Measurements from ENCODE around the gene STARD10. TPM values are rescaled to one million over a fixed set of nuclear protein-coding genes. Genes with fewer than 3 reads are reported as not detected.

Gene STARD10
- total and polyA plus RNA-seq, 2 of the 8 experiments (the other 6 are each of a cell fraction or from before 2014, with no cell fraction given), result 23.7 to 35.7 TPM

DNA sequence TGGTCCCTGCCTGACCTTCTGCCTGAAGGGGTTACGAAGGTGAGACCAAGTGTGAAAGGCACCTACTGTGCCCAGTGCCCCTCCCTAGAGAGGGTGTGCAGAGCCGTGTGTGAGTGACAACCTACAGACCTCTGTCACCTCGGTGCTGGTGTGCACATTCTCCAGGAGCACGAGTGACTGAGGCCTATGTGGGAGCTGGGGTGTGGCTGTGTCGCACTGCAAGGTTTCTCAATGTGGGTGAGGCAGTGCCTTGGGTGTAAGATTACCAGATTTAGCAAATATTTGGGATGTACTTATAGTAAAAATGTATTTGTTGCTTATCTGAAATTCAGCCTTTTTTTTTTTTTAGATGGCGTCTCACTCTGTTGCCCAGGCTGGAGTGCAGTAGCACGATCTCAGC lies 5.6 kb downstream of the STARD10 start:
- Histone ChIP-seq H3K14ac (ENCODE audit: insufficient read length) (no peak overlapping the region), H3K23me2 (ENCODE audit: low read depth, low read length) (no peaks in the 10 kb centered on the region), H4K8ac (ENCODE audit: extremely low read depth, insufficient read depth, low read length) (no peak overlapping the region), H3K56ac (replicated peaks; ENCODE audit: insufficient read length, low read depth, low read length) (no peak overlapping the region), H4K91ac (replicated peaks; ENCODE audit: insufficient read length, low read length) (peak overlapping the region; percentile 81), H3K4ac (replicated peaks; ENCODE audit: insufficient read length, low read depth, low read length) (no peak overlapping the region), H3K36me3 (ENCODE audit: control insufficient read depth in 2 of 4, insufficient read depth in 4 of 4, low read length in 3 of 4) (no peaks in the 10 kb centered on the region), H3K4me1 (replicated peaks in 1 of 4; ENCODE audit: control insufficient read depth in 3 of 4, insufficient read depth in 4 of 4, low read length in 3 of 4) (peaks cover 2 to 5% (median 4%) of the 10 kb centered on the region in 4 experiments; a peak in 6 of 7 replicates), H2BK15ac (ENCODE audit: low read length) (no peak overlapping the region), H2BK12ac (ENCODE audit: low read depth, low read length) (peak overlapping the region; percentile 44; the same call in 1 of the 2 replicates), H3K27ac (ENCODE audit: low read depth, low read length) (no peak overlapping the region), H2AK5ac (ENCODE audit: low read depth, low read length) (peak overlapping the region; percentile 16; the same call in 1 of the 2 replicates), H2AFZ (ENCODE audit: low read length) (no peak overlapping the region), H4K5ac (ENCODE audit: insufficient read length, low read depth, low read length) (no peak overlapping the region), H3K9me3 (ENCODE audit: insufficient read depth in 2 of 2, low read depth in 1 of 2, low read length in 1 of 2) (no peaks in the 10 kb centered on the region), H3K4me3 (ENCODE audit: extremely low read depth in 1 of 4, insufficient read depth in 2 of 4, low read depth in 3 of 4, low read length in 4 of 4) (no peak overlapping the region), H3K79me2 (ENCODE audit: control insufficient read depth in 1 of 2, insufficient read depth in 2 of 2, low read length in 2 of 2) (no peaks in the 10 kb centered on the region), H2BK20ac (ENCODE audit: low read length) (no peak overlapping the region), H3K79me1 (ENCODE audit: low read depth, low read length) (0 out of 2 replicates have a peak, but pooled peaks cover 2% of the 10 kb centered on the region), H2BK5ac (ENCODE audit: low read depth, low read length) (no peak overlapping the region), H3K9ac (replicated peaks in 1 of 4; ENCODE audit: extremely low read depth in 1 of 4, low read depth in 3 of 4, low read length in 3 of 4) (no peak overlapping the region), H3K23ac (ENCODE audit: insufficient read length) (no peak overlapping the region), H2BK120ac (replicated peaks; ENCODE audit: low read depth, low read length) (no peak overlapping the region), H4K20me1 (replicated peaks in 1 of 2; ENCODE audit: control insufficient read depth in 1 of 2, insufficient read depth in 2 of 2, low read length in 2 of 2) (no peaks in the 10 kb centered on the region), H3K27me3 (replicated peaks in 1 of 4; ENCODE audit: control insufficient read depth in 3 of 4, extremely low read depth in 1 of 4, insufficient read depth in 3 of 4, low read length in 3 of 4) (no peaks in the 10 kb centered on the region), H3K4me2 (ENCODE audit: insufficient read depth in 1 of 2, low read depth in 2 of 2, low read length in 2 of 2) (no peak overlapping the region), H3K18ac (ENCODE audit: extremely low read depth, low read length) (no peak overlapping the region)
- no peak for DNase-seq (ENCODE audit: low read depth in 1 of 2, low spot score in 2 of 2)
- ChIA-PET CTCF (ENCODE audit: partially characterized antibody) (interaction anchor here (1.0 to 3.4 kb wide), 12 partner anchors 11 to 397 kb away, joined by 3 to 18 read pairs (median 5); no protein-coding TSS in a partner anchor), POLR2A (ENCODE audit: partially characterized antibody) (interaction anchor here (0.9 to 1.2 kb wide), 2 partner anchors 10 to 25 kb away, joined by 3 read pairs; no protein-coding TSS in a partner anchor)
- TF ChIP-seq CBX8 (IDR thresholded peaks at IDR 0.05; ENCODE audit: borderline replicate concordance, low read depth, low read length), result no peak
- 91% methylated on average over 7 of the region's 7 CpGs; no CpG with 5 or more reads in 1 of the 2 experiments for WGBS, 2 experiments (ENCODE audit: extremely low coverage in 1 of 2, insufficient coverage in 1 of 2, insufficient read length in 1 of 2, insufficient replicate concordance in 2 of 2, low coverage in 1 of 2, low lambda C conversion rate in 2 of 2, missing lambda C conversion rate in 1 of 2)
- no peak for FAIRE-seq

Measured in H1 (cell line).